Transverse colon (tissue), 4 donors: ENCODE data around the gene DRD2. TPM values are rescaled to one million over a fixed set of nuclear protein-coding genes. Genes with fewer than 3 reads are reported as not detected.

Experiments
- DNase-seq: peaks from one replicate; pipeline ENCODE4 v3.0.0-alpha.2; 2019
- H3K27ac ChIP-seq, 4 donors: fragments of 200-600 bp; sonication (generic); 2 replicates each; pipeline ENCODE4 v1.5.1; 2016 to 2018; ENCODE audit warnings: inconsistent platforms in 4 of 4
- H3K27me3 ChIP-seq: fragments of 200-600 bp; sonication (generic); 2 replicates; pipeline ENCODE4 v1.5.1; 2017; ENCODE audit warnings: inconsistent platforms
- H3K36me3 ChIP-seq, 4 donors: fragments of 200-600 bp; sonication (generic); 2 replicates each; pipeline ENCODE4 v1.5.1; 2017 to 2019; ENCODE audit warnings: inconsistent platforms in 4 of 4
- H3K4me1 ChIP-seq, 4 donors: fragments of 200-600 bp; sonication (generic); 2 replicates each; pipeline ENCODE4 v1.5.1; 2017 to 2020; ENCODE audit warnings: inconsistent platforms in 4 of 4
- H3K4me3 ChIP-seq, 4 donors: fragments of 200-600 bp; sonication (generic); 1 replicate in 1 of 4; 2 replicates in 3 of 4; pipeline versions ENCODE4 v1.5.1 to v1.6.1; 2017 to 2019; ENCODE audit warnings: inconsistent platforms in 4 of 4
- H3K9me3 ChIP-seq, 2 donors: fragments of 200-600 bp; sonication (generic); 2 replicates each; pipeline ENCODE4 v1.5.1; 2017 to 2019; ENCODE audit warnings: inconsistent platforms in 2 of 2
- CTCF ChIP-seq, 5 experiments: fragments of 200-600 bp in 3 of 5; fragments of 450-650 bp in 2 of 5; sonication (generic) in 3 of 5; IDR thresholded peaks; 1 replicate in 2 of 5; 2 replicates in 3 of 5; pipeline ENCODE4 v1.5.1; 2016 to 2017; ENCODE audit warnings: antibody characterized with exemption in 5 of 5, inconsistent platforms in 3 of 5, mild to moderate bottlenecking in 2 of 5, moderate library complexity in 1 of 5
- EP300 ChIP-seq: sonication (generic); formaldehyde crosslinking; IDR thresholded peaks from one replicate; pipeline ENCODE4 v1.6.1; 2017; ENCODE audit warnings: antibody characterized with exemption, low read depth
- POLR2A ChIP-seq: fragments of 450-650 bp; IDR thresholded peaks from one replicate; pipeline ENCODE4 v1.6.1; 2016; ENCODE audit warnings: antibody characterized with exemption, mild to moderate bottlenecking, moderate library complexity
- POLR2AphosphoS5 ChIP-seq, 3 donors: sonication (generic); formaldehyde crosslinking; IDR thresholded peaks; one replicate each; pipeline ENCODE4 v1.6.1; 2016; ENCODE audit warnings: antibody characterized with exemption in 3 of 3
- WGBS, 2 donors: methylation state at CpG; one replicate each; pipeline ENCODE4 v1.1.5; 2018; ENCODE audit warnings: low coverage in 1 of 2; 5-methylcytosine and 5-hydroxymethylcytosine counted together
- in situ Hi-C, 4 donors: fragments of 200-750 bp; cut with MboI; loops; one replicate each; pipeline versions ENCODE4 v1.15.0 to v1.15.1; 2017; ENCODE audit warnings: low sequenced_read_pairs in 3 of 4, low pct_ligation_motif_present in 1 of 4, low pct_unique_long_range_greater_than_20kb in 1 of 4
- intact Hi-C: fragments of 100-400 bp; cut with DNase I; formaldehyde crosslinking; loops from one replicate; pipeline ENCODE4 v1.15.1; 2023; ENCODE audit warnings: low total_unique reads
- total RNA-seq, 4 donors: library from RNA; depleted of rRNA; stranded (reverse); fragments of >200 nt; gene quantifications; one replicate each; pipeline ENCODE4 v1.1.0, GENCODE V29; 2016

Gene DRD2
- total RNA-seq, 4 donors from 2014 or later, result 0.16 to 0.40 TPM; not detected in 2

DNA sequence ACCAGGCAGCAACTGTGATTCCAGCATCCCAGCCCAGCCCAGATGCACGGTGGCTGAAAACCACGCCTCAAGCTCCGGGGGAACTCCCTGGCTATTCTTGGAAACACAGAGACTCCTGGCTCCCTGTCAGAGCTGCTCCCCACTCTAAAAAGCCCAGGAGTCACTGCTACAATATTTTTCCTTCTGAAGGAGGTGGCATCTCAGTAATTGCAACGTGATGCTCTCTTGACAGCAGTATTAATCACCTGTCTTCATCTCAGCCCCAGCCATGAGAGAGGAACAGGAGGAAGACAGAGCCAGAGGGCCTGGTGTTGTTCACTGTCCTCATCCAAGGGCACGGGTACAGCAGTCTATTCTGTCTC lies 26.9 kb downstream of the DRD2 start:
- intact Hi-C loops, result no loop called here
- TF ChIP-seq POLR2A (no peak), EP300 (no peak), CTCF (IDR thresholded peaks at IDR 0.05) (no peak)
- H3K27ac ChIP-seq, result no peak overlapping the region
- H3K36me3 ChIP-seq, result no peaks in the 10 kb centered on the region
- no peaks in the 10 kb centered on the region for H3K27me3 ChIP-seq
- H3K9me3 ChIP-seq, result no peaks in the 10 kb centered on the region
- 65% methylated on average over 5 of the region's 5 CpGs; no CpG with 5 or more reads in 1 of the 2 donors for WGBS, 2 donors
- no peaks in the 10 kb centered on the region for H3K4me1 ChIP-seq
- no peak for DNase-seq
- no peak overlapping the region for H3K4me3 ChIP-seq
- in situ Hi-C loops, result no loop called here

DNA sequence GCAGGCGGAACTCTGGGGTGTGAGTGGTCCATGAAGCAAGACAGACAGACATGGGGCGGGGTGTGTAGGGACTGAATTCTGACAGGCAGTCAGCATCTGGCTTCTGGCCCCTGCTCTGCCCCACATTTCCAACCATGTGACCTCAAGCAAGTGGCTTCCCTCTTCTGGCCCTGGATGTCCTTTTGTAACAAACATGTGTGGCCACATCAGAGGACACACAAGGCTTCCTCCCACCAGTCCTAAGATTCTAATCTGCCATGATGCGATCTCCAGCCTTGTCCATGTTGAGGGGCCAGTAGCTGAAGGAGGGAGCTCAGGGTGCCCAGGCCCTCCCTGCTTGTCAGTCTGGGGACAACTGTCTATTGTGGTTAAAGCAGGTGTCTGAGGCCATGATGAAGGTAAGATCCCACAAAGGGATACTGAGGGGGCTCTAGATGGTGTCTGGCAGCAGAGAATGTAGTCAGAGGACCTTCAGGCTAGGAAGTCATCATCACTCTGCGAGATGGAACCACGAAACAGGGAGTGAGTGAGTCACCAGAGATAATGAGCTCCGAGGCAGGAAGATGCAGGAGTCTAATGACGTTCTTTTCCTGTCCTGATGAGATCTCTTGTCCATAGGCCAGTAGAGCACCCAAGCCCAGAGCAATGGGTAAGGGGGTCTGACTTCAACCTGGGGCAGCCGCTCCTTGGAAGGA lies 27.4 kb downstream of the DRD2 start:
- H3K4me1 ChIP-seq, result no peaks in the 10 kb centered on the region
- H3K36me3 ChIP-seq, result no peaks in the 10 kb centered on the region
- in situ Hi-C loops, result no loop called here
- no peak for DNase-seq
- no peaks in the 10 kb centered on the region for H3K9me3 ChIP-seq
- H3K27me3 ChIP-seq, result no peaks in the 10 kb centered on the region
- intact Hi-C loops, result no loop called here
- 72% methylated on average over 8 of the region's 8 CpGs; no CpG with 5 or more reads in 1 of the 2 donors for WGBS, 2 donors
- no peak overlapping the region for H3K4me3 ChIP-seq
- no peak for TF ChIP-seq CTCF (IDR thresholded peaks at IDR 0.05)
- no peak for TF ChIP-seq EP300
- TF ChIP-seq POLR2AphosphoS5 (IDR thresholded peaks at IDR 0.05), result no peak
- no peak for TF ChIP-seq POLR2A
- no peak overlapping the region for H3K27ac ChIP-seq

DNA sequence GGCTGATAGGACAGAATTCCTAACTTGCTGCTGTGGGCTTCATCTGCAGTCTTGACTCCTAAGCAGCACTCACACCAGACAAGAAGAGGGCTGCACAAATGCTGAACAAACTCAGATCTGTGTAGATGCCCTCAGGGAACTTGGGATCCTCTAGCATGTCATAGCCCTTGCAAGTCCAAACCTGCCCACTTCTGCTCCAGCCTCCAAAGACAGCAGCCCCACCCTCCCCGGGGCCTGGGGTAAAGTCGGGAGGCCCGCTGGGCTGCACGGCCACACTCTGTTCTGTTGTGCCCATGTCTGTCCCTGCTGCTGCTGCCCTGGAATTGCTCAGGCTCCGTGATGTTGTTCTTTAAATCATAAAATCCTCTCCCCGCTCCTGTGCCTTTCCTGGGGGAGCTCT lies 28.3 kb downstream of the DRD2 start:
- Histone ChIP-seq H3K36me3 (no peaks in the 10 kb centered on the region), H3K9me3 (no peaks in the 10 kb centered on the region), H3K4me3 (no peak overlapping the region), H3K27me3 (no peaks in the 10 kb centered on the region), H3K27ac (no peak overlapping the region), H3K4me1 (no peaks in the 10 kb centered on the region)
- TF ChIP-seq POLR2AphosphoS5 (IDR thresholded peaks at IDR 0.05), result no peak
- no peak for TF ChIP-seq EP300
- no peak for TF ChIP-seq POLR2A
- no peak for TF ChIP-seq CTCF (IDR thresholded peaks at IDR 0.05)
- in situ Hi-C loops (no loop called here), intact Hi-C loops (no loop called here)
- 60 to 65% methylated on average over 1 to 5 of the region's 6 CpGs for WGBS, 2 donors
- DNase-seq, result no peak

GRCh38 chr11:113446112-113446511 lies 29.1 kb downstream of the DRD2 start:
- DNase-seq, result no peak
- no peaks in the 10 kb centered on the region for H3K4me1 ChIP-seq
- TF ChIP-seq CTCF (IDR thresholded peaks at IDR 0.05), result no peak
- TF ChIP-seq EP300, result no peak
- no peak for TF ChIP-seq POLR2A
- TF ChIP-seq POLR2AphosphoS5 (IDR thresholded peaks at IDR 0.05), result no peak
- H3K36me3 ChIP-seq, result no peaks in the 10 kb centered on the region
- in situ Hi-C loops (no loop called here), intact Hi-C loops (no loop called here)
- WGBS, 2 donors, result 60 to 63% methylated on average over 5 to 6 of the region's 6 CpGs
- H3K27ac ChIP-seq, result no peak overlapping the region
- no peaks in the 10 kb centered on the region for H3K9me3 ChIP-seq
- H3K27me3 ChIP-seq, result no peaks in the 10 kb centered on the region
- H3K4me3 ChIP-seq, result no peak overlapping the region
